Cardiac muscle cell (in vitro differentiated cells and primary cell): Measurements from ENCODE around the gene LNX1. TPM values are rescaled to one million over a fixed set of nuclear protein-coding genes. Genes with fewer than 3 reads are reported as not detected.
"Not testable (repeated sequence)": the region's sequence is repeated elsewhere in the genome, so short reads cannot be mapped to it uniquely, and the experiment has no call there.

ENCODE experiments used
- DNase-seq, 2 donors: peaks; one replicate each; pipeline versions ENCODE4 v3.0.0 to v3.0.0-alpha.2; 2010 to 2017; ENCODE audit warnings: low read depth in 1 of 2, low spot score in 1 of 2
- H3K27ac ChIP-seq: fragments of 200-600 bp; sonication (generic); 2 replicates; pipeline ENCODE4 v1.5.1; 2016
- H3K27me3 ChIP-seq: fragments of 200-600 bp; sonication (generic); 2 replicates; pipeline ENCODE4 v1.6.0; 2016; ENCODE audit warnings: control low read depth
- H3K36me3 ChIP-seq: fragments of 200-600 bp; sonication (generic); 2 replicates; pipeline ENCODE4 v1.5.1; 2016; ENCODE audit warnings: control low read depth
- H3K4me1 ChIP-seq: fragments of 200-600 bp; sonication (generic); 2 replicates; pipeline ENCODE4 v1.8.1; 2017; ENCODE audit warnings: low read depth, mild to moderate bottlenecking, mixed run types
- H3K4me3 ChIP-seq: fragments of 200-600 bp; sonication (generic); 2 replicates; pipeline ENCODE4 v1.5.1; 2016; ENCODE audit warnings: mild to moderate bottlenecking
- H3K9me3 ChIP-seq: fragments of 200-600 bp; sonication (generic); 2 replicates; pipeline ENCODE4 v1.5.1; 2017; ENCODE audit warnings: low read depth, mild to moderate bottlenecking, control low read depth
- polyA plus RNA-seq: library from polyadenylated mRNA; unstranded; fragments of >200 nt; fragmentation: Nextera tagmentation; extraction: Ambion mirVana; gene quantifications from 2 replicates; pipeline ENCODE4 v1.2.1, GENCODE V29; 2016
- total RNA-seq: library from RNA; depleted of rRNA; stranded (reverse); fragments of >200 nt; gene quantifications from 2 replicates; pipeline ENCODE4 v1.2.3, GENCODE V29; 2016
- TF ChIP-seq, protein P1 (sequence below): IDR thresholded peaks from 2 replicates; pipeline ENCODE4 v1.5.1; 2012; ENCODE audit warnings: low read depth, mild to moderate bottlenecking, low read length

The LNX1 gene
- total and polyA plus RNA-seq, 2 experiments from 2014 or later, result 1.1 to 2.0 TPM

DNA sequence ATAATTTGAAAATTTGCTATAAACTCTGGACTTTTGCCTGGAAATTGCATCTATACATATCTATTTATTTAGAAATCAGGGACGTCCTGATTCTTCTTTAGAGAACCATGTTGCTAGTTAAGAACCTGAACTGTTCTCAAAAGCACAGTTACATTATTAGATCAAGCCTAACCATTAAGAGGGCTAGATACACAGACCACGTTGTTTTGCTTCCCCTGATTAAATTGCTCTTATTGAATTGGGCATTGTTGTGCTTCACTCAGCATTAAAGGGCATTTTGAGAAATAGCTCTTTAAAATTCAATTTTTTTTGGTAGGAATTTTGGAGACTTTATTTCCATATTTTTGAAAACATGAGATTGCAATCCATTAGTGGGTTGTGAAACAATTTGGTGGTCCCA, 169.5 kb downstream of the LNX1 start:
- TF ChIP-seq, protein P1, sequence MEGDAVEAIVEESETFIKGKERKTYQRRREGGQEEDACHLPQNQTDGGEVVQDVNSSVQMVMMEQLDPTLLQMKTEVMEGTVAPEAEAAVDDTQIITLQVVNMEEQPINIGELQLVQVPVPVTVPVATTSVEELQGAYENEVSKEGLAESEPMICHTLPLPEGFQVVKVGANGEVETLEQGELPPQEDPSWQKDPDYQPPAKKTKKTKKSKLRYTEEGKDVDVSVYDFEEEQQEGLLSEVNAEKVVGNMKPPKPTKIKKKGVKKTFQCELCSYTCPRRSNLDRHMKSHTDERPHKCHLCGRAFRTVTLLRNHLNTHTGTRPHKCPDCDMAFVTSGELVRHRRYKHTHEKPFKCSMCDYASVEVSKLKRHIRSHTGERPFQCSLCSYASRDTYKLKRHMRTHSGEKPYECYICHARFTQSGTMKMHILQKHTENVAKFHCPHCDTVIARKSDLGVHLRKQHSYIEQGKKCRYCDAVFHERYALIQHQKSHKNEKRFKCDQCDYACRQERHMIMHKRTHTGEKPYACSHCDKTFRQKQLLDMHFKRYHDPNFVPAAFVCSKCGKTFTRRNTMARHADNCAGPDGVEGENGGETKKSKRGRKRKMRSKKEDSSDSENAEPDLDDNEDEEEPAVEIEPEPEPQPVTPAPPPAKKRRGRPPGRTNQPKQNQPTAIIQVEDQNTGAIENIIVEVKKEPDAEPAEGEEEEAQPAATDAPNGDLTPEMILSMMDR, result no peak
- Histone ChIP-seq H3K36me3 (no peaks in the 10 kb centered on the region), H3K27ac (no peak overlapping the region), H3K4me1 (peaks cover 22% of the 10 kb centered on the region), H3K4me3 (no peak overlapping the region), H3K27me3 (no peaks in the 10 kb centered on the region), H3K9me3 (no peaks in the 10 kb centered on the region)
- DNase-seq, result no peak

DNA sequence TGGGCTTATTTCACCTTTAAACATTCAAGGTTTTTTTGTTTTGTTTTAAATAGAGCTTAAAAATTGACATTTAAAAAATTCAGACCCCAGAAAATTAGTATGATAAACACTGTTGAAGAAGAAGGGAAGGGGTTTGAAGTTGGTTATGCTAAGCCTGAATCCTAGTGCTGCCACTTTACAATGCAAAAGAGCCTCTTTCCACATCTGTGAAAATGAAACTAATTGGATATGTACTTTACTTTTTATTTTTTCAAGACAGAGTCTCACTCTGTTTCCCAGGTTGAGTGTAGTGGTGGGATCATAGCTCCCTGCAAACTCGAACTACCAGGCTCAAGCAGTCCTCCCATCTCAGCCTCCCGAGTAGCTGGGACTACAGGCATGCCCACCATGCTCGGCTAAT, 172.1 kb downstream of the LNX1 start:
- Histone ChIP-seq H3K27me3 (no peaks in the 10 kb centered on the region), H3K9me3 (no peaks in the 10 kb centered on the region), H3K4me1 (peaks cover 8% of the 10 kb centered on the region), H3K36me3 (no peaks in the 10 kb centered on the region), H3K4me3 (no peak overlapping the region), H3K27ac (no peak overlapping the region)
- TF ChIP-seq, protein P1, result no peak
- DNase-seq, result no peak

- H3K4me1 ChIP-seq, H3K27ac ChIP-seq, DNase-seq, H3K27me3 ChIP-seq, H3K36me3 ChIP-seq, H3K9me3 ChIP-seq, H3K4me3 ChIP-seq: not testable (repeated sequence)
Observed at GRCh38 chr4:53409479-53409878, 181.8 kb downstream of the LNX1 start.

Other genes with a start within 250 kb of the LNX1 start
- gene SCFD2, start 225.4 kb downstream of the LNX1 start, total RNA-seq, result 13.2 and 15.1 TPM in 2 replicates
- gene SCFD2, start 225.4 kb downstream of the LNX1 start, polyA plus RNA-seq, result 8.3 and 15.9 TPM in 2 replicates
- gene FIP1L1, start 213.8 kb downstream of the LNX1 start, total RNA-seq, result 50.9 and 97.0 TPM in 2 replicates
- 55.3 and 89.6 TPM in 2 replicates for gene FIP1L1, start 213.8 kb downstream of the LNX1 start, polyA plus RNA-seq